Bronchial epithelial cell (primary cell): ENCODE results near the gene NOS2. TPM values are rescaled to one million over a fixed set of nuclear protein-coding genes. Genes with fewer than 3 reads are reported as not detected.

Experiments
- DNase-seq: peaks from one replicate; pipeline ENCODE4 v3.0.0-alpha.2; 2010; ENCODE audit warnings: low read depth
- FAIRE-seq: peaks from 2 replicates; lab custom pipeline; 2011; peaks lifted over from hg19 to GRCh38; lab: Jason Lieb, UNC
- H3K27me3 ChIP-seq: 2 replicates; pipeline ENCODE4 v1.5.1; 2011; ENCODE audit warnings: low read length; ENCODE audit not compliant: control insufficient read depth, insufficient read depth
- H3K36me3 ChIP-seq: 2 replicates; pipeline ENCODE4 v1.5.1; 2011; ENCODE audit warnings: low read length; ENCODE audit not compliant: control insufficient read depth, insufficient read depth
- H3K4me3 ChIP-seq: 2 replicates; pipeline ENCODE4 v1.5.1; 2011; ENCODE audit warnings: mild to moderate bottlenecking, low read depth, low read length, control low read depth
- CTCF ChIP-seq: IDR thresholded peaks from 2 replicates; pipeline ENCODE4 v1.5.1; 2011; ENCODE audit warnings: mild to moderate bottlenecking, moderate library complexity, low read length, control low read depth, inconsistent platforms; ENCODE audit not compliant: insufficient read depth, severe bottlenecking
- total RNA-seq: library from RNA; depleted of rRNA; stranded (reverse); fragments of >200 nt; gene quantifications from 2 replicates; pipeline ENCODE4 v1.2.1, GENCODE V29; 2014

The NOS2 gene
- total RNA-seq, 1 donor from 2014 or later, result under 0.01 TPM

- H3K36me3 ChIP-seq, result no peaks in the 10 kb centered on the region
- no peak overlapping the region for H3K4me3 ChIP-seq
- no peak for DNase-seq
- H3K27me3 ChIP-seq, result no peaks in the 10 kb centered on the region
- FAIRE-seq, result no peak
- no peak for TF ChIP-seq CTCF
Measured at GRCh38 chr17:27782791-27783206, 17.5 kb downstream of the NOS2 start.

- no peak for TF ChIP-seq CTCF
- no peaks in the 10 kb centered on the region for H3K36me3 ChIP-seq
- FAIRE-seq (no peak), DNase-seq (no peak)
- H3K27me3 ChIP-seq, result no peaks in the 10 kb centered on the region
- H3K4me3 ChIP-seq, result no peak overlapping the region
Measured at GRCh38 chr17:27780828-27781404, 19.4 kb downstream of the NOS2 start.

DNA sequence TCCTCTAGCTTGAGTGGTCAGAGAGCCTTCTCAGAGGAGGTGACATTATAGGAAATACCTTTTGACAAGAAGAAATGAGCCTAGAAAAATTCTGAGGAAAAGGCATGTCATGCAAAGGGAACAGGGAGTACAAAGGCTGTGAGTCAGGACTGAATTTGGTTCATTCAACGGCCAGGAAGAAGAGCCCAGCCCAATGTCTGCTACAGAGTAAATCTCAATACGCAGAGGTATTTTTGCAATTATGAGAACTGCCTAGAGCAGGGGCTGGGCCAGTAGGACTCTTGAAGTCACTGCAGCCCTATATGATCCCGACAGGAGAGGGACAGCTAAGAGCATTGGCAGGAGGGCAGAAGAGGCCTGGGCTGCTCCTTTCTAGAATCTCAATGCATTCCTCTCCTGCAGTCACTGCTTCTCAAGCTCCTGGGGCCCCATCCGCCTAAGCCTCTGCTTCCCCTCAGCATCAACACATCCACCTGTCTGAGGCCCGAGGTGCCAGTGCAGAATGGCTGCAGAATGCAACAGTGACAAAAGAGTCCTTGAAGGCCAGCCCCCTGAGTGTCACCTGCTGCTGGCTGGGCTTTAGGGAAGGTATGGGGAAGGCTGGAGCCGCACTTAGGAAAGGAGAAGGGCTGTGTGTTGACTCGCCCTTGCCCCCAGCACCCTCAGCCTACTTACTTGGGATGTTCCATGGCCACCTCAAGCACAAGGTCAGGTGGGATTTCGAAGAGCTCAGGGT is 20.1 kb downstream of the NOS2 start:
- H3K4me3 ChIP-seq, result no peak overlapping the region
- FAIRE-seq (no peak), DNase-seq (no peak)
- no peaks in the 10 kb centered on the region for H3K36me3 ChIP-seq
- TF ChIP-seq CTCF, result no peak
- H3K27me3 ChIP-seq, result no peaks in the 10 kb centered on the region

- no peaks in the 10 kb centered on the region for H3K27me3 ChIP-seq
Measured at GRCh38 chr17:27778183-27778582, 22.1 kb downstream of the NOS2 start.

GRCh38 chr17:27776882-27777624 is 23.3 kb downstream of the NOS2 start:
- no peak for DNase-seq
- Histone ChIP-seq H3K27me3 (no peaks in the 10 kb centered on the region), H3K36me3 (no peaks in the 10 kb centered on the region), H3K4me3 (no peak overlapping the region)
- TF ChIP-seq CTCF, result no peak
- no peak for FAIRE-seq

More at GRCh38 chr17:27778183-27778582, 22.1 kb downstream of the NOS2 start:
- Histone ChIP-seq H3K4me3 (no peak overlapping the region), H3K36me3 (no peaks in the 10 kb centered on the region)
- no peak for FAIRE-seq
- no peak for TF ChIP-seq CTCF
- DNase-seq, result peak; percentile 54
